ENCODE measurements around the gene TMEM69. TPM values are rescaled to one million over a fixed set of nuclear protein-coding genes. Genes with fewer than 3 reads are reported as not detected.
A peak's percentile ranks its signal among the peaks of the same experiment; 100 is the strongest.

TMEM69 gene
- total and polyA plus RNA-seq, 2 experiments from 2014 or later: 59.7 to 62.4 TPM

DNA sequence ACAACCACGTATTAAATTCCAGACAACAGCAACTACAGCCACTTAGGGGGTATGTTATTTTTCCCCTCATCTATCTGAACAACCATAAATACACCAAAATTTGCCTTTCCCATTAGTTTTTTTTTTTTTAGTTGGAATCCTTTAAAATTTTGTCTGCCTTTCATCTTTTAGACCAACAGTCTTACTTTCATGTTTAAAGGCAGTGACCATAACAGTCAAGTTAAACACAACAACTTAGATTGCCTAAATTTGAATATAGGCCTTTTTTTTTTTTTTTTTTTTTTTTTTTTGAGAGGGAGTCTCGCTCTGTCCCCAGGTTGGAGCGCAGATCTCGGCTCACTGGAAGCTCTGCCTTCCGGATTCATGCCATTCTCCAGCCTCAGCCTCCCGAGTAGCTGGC lies 5.0 kb upstream of the TMEM69 start:
- H3K79me2 ChIP-seq (replicated peaks; ENCODE audit: insufficient read depth): peaks cover 83% of the 10 kb centered on the region
- H3K27me3 ChIP-seq (ENCODE audit: insufficient read depth): no peaks in the 10 kb centered on the region
- no peak overlapping the region for H2AFZ ChIP-seq
- no peak overlapping the region for H3K27ac ChIP-seq (ENCODE audit: low read depth)
- DNase-seq (ENCODE audit: low spot score) (no peak), ATAC-seq (no peak)
- no peaks in the 10 kb centered on the region for H3K9me3 Mint-ChIP-seq
- peaks cover 48% of the 10 kb centered on the region for H3K4me1 ChIP-seq (ENCODE audit: insufficient read depth)
- peak overlapping the region; percentile 52; the same call in 1 of the 2 replicates for H3K4me2 ChIP-seq
- no peaks in the 10 kb centered on the region for H3K36me3 ChIP-seq (ENCODE audit: insufficient read depth)
- TF ChIP-seq EZH2phosphoT487 (IDR thresholded peaks at IDR 0.05; ENCODE audit: unreplicated experiment): no peak
- TF ChIP-seq EZH2 (IDR thresholded peaks at IDR 0.05; ENCODE audit: low read depth, unreplicated experiment): no peak
- no peak for TF ChIP-seq ETS1 (IDR thresholded peaks at IDR 0.05)
- no peak for TF ChIP-seq ZNF114 (CRISPR knock-in tag; IDR thresholded peaks at IDR 0.05)
- TF ChIP-seq JUNB (IDR thresholded peaks at IDR 0.05; ENCODE audit: unreplicated experiment): no peak
- TF ChIP-seq POLR2AphosphoS5 (IDR thresholded peaks at IDR 0.05; ENCODE audit: low read depth): no peak
- TF ChIP-seq NANOG (IDR thresholded peaks at IDR 0.05; ENCODE audit: borderline replicate concordance): no peak
- no peak for TF ChIP-seq REST (IDR thresholded peaks at IDR 0.05; ENCODE audit: unreplicated experiment)
- TF ChIP-seq STAT1 (IDR thresholded peaks at IDR 0.05; ENCODE audit: unreplicated experiment): no peak
- TF ChIP-seq, protein P1, sequence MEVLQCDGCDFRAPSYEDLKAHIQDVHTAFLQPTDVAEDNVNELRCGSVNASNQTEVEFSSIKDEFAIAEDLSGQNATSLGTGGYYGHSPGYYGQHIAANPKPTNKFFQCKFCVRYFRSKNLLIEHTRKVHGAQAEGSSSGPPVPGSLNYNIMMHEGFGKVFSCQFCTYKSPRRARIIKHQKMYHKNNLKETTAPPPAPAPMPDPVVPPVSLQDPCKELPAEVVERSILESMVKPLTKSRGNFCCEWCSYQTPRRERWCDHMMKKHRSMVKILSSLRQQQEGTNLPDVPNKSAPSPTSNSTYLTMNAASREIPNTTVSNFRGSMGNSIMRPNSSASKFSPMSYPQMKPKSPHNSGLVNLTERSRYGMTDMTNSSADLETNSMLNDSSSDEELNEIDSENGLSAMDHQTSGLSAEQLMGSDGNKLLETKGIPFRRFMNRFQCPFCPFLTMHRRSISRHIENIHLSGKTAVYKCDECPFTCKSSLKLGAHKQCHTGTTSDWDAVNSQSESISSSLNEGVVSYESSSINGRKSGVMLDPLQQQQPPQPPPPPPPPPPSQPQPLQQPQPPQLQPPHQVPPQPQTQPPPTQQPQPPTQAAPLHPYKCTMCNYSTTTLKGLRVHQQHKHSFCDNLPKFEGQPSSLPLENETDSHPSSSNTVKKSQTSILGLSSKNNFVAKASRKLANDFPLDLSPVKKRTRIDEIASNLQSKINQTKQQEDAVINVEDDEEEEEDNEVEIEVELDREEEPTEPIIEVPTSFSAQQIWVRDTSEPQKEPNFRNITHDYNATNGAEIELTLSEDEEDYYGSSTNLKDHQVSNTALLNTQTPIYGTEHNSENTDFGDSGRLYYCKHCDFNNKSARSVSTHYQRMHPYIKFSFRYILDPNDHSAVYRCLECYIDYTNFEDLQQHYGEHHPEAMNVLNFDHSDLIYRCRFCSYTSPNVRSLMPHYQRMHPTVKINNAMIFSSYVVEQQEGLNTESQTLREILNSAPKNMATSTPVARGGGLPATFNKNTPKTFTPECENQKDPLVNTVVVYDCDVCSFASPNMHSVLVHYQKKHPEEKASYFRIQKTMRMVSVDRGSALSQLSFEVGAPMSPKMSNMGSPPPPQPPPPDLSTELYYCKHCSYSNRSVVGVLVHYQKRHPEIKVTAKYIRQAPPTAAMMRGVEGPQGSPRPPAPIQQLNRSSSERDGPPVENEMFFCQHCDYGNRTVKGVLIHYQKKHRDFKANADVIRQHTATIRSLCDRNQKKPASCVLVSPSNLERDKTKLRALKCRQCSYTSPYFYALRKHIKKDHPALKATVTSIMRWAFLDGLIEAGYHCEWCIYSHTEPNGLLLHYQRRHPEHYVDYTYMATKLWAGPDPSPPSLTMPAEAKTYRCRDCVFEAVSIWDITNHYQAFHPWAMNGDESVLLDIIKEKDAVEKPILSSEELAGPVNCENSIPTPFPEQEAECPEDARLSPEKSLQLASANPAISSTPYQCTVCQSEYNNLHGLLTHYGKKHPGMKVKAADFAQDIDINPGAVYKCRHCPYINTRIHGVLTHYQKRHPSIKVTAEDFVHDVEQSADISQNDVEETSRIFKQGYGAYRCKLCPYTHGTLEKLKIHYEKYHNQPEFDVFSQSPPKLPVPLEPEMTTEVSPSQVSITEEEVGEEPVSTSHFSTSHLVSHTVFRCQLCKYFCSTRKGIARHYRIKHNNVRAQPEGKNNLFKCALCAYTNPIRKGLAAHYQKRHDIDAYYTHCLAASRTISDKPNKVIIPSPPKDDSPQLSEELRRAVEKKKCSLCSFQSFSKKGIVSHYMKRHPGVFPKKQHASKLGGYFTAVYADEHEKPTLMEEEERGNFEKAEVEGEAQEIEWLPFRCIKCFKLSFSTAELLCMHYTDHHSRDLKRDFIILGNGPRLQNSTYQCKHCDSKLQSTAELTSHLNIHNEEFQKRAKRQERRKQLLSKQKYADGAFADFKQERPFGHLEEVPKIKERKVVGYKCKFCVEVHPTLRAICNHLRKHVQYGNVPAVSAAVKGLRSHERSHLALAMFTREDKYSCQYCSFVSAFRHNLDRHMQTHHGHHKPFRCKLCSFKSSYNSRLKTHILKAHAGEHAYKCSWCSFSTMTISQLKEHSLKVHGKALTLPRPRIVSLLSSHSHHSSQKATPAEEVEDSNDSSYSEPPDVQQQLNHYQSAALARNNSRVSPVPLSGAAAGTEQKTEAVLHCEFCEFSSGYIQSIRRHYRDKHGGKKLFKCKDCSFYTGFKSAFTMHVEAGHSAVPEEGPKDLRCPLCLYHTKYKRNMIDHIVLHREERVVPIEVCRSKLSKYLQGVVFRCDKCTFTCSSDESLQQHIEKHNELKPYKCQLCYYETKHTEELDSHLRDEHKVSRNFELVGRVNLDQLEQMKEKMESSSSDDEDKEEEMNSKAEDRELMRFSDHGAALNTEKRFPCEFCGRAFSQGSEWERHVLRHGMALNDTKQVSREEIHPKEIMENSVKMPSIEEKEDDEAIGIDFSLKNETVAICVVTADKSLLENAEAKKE (CRISPR knock-in tag; IDR thresholded peaks at IDR 0.05): no peak
- no peak for TF ChIP-seq CREB1 (CRISPR knock-in tag; IDR thresholded peaks at IDR 0.05; ENCODE audit: low read depth)
- no peak for TF ChIP-seq ZNF331 (CRISPR knock-in tag; IDR thresholded peaks at IDR 0.05; ENCODE audit: low read depth)
- TF ChIP-seq, protein P2, sequence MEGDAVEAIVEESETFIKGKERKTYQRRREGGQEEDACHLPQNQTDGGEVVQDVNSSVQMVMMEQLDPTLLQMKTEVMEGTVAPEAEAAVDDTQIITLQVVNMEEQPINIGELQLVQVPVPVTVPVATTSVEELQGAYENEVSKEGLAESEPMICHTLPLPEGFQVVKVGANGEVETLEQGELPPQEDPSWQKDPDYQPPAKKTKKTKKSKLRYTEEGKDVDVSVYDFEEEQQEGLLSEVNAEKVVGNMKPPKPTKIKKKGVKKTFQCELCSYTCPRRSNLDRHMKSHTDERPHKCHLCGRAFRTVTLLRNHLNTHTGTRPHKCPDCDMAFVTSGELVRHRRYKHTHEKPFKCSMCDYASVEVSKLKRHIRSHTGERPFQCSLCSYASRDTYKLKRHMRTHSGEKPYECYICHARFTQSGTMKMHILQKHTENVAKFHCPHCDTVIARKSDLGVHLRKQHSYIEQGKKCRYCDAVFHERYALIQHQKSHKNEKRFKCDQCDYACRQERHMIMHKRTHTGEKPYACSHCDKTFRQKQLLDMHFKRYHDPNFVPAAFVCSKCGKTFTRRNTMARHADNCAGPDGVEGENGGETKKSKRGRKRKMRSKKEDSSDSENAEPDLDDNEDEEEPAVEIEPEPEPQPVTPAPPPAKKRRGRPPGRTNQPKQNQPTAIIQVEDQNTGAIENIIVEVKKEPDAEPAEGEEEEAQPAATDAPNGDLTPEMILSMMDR (conservative IDR thresholded peaks at IDR 0.05; ENCODE audit: low read depth in 2 of 2): no peak
- H3K4me3 Mint-ChIP-seq: peak overlapping the region; percentile 21; the same call in 2 of the 3 replicates
- peaks cover 27% of the 10 kb centered on the region for H4K20me1 ChIP-seq (replicated peaks; ENCODE audit: insufficient read depth)
- H3K4me1 Mint-ChIP-seq: peaks cover 54% of the 10 kb centered on the region
- no peaks in the 10 kb centered on the region; the same call in 2 of the 3 replicates for H3K36me3 Mint-ChIP-seq (ENCODE audit: low read depth)
- no peaks in the 10 kb centered on the region for H3K9me2 ChIP-seq (ENCODE audit: insufficient read depth)
- no peak overlapping the region for H3K27ac Mint-ChIP-seq
- H3F3A ChIP-seq (replicated peaks; ENCODE audit: low read depth): no peaks in the 10 kb centered on the region
- peak overlapping the region; percentile 1; the same call in 1 of the 2 replicates for H3K4me3 ChIP-seq
- H3K27me3 Mint-ChIP-seq (ENCODE audit: insufficient read depth, low read depth, poor library complexity): peaks cover 16% of the 10 kb centered on the region
